ENCODE measurements around the gene ALG14.

The ALG14 gene

DNA sequence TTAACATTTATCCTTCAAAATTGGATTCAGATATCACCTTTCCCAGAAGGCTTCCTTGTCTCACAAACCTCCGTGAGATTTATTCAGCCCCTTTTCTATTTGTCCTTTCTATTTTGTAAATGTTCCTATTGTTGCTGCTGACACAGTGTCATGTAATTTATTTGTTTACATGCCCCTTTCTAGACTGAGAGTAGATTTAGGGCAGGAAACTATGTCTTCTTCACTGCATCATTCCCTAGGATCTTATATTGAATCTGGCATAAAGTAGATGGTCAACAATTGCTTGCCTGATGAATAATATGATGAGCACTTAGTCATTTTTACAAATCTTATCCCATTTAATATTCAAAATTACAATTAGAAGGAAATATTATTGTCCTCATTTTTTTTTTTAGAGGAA lies 137.7 kb downstream of the ALG14 start:
- no peak for TF ChIP-seq EZH2 (IDR thresholded peaks at IDR 0.05; ENCODE audit: borderline replicate concordance, low read depth, low read length, severe bottlenecking)
- TF ChIP-seq, protein P1, sequence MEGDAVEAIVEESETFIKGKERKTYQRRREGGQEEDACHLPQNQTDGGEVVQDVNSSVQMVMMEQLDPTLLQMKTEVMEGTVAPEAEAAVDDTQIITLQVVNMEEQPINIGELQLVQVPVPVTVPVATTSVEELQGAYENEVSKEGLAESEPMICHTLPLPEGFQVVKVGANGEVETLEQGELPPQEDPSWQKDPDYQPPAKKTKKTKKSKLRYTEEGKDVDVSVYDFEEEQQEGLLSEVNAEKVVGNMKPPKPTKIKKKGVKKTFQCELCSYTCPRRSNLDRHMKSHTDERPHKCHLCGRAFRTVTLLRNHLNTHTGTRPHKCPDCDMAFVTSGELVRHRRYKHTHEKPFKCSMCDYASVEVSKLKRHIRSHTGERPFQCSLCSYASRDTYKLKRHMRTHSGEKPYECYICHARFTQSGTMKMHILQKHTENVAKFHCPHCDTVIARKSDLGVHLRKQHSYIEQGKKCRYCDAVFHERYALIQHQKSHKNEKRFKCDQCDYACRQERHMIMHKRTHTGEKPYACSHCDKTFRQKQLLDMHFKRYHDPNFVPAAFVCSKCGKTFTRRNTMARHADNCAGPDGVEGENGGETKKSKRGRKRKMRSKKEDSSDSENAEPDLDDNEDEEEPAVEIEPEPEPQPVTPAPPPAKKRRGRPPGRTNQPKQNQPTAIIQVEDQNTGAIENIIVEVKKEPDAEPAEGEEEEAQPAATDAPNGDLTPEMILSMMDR (IDR thresholded peaks at IDR 0.05; ENCODE audit: borderline replicate concordance, extremely low read depth, low read length, poor library complexity, severe bottlenecking) = no peak
- no peaks in the 10 kb centered on the region for H3K36me3 ChIP-seq (ENCODE audit: insufficient read depth, low read length)
- no peak for DNase-seq
- H2AFZ ChIP-seq (ENCODE audit: low read depth, low read length) = no peak overlapping the region
- no peak overlapping the region for H3K9ac ChIP-seq (ENCODE audit: low read depth, low read length)
- H3K27ac ChIP-seq (ENCODE audit: low read length) = no peak overlapping the region
- no peaks in the 10 kb centered on the region for H3K79me2 ChIP-seq (ENCODE audit: insufficient read depth, low read length)
- H3K4me2 ChIP-seq (ENCODE audit: insufficient read depth, low read length) = no peak overlapping the region
- no peak overlapping the region for H3K4me3 ChIP-seq (ENCODE audit: low read depth in 1 of 2, low read length in 2 of 2)
- H4K20me1 ChIP-seq (ENCODE audit: insufficient read depth, low read length) = no peaks in the 10 kb centered on the region
- no peaks in the 10 kb centered on the region for H3K4me1 ChIP-seq (ENCODE audit: insufficient read depth, low read length)
- H3K9me3 ChIP-seq (ENCODE audit: insufficient read depth, low read length, severe bottlenecking) = no peaks in the 10 kb centered on the region
- no peak for ATAC-seq (ENCODE audit: insufficient read depth, low read depth)
- no peaks in the 10 kb centered on the region for H3K27me3 ChIP-seq (ENCODE audit: insufficient read depth, low read length, poor library complexity)

DNA sequence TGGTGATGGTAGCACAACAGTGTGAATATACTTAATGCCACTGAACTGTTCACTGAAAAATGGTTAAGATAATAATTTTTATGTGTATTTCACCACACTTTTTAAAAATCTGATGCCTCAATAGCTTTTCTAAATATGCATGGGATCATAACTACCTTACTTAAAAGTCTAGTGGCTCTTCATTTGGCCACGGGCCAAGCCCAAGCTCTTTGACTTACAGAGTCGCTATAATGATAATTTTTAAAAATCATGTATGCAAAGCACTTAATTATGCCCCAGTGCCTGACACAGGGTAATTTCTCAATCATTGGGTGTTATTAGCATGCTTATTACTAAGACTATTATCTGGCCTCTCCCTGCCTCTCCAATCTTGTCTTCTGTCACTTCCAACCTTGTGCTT lies 138.2 kb downstream of the ALG14 start:
- H3K27ac ChIP-seq (ENCODE audit: low read length) = no peak overlapping the region
- TF ChIP-seq EZH2 (IDR thresholded peaks at IDR 0.05; ENCODE audit: borderline replicate concordance, low read depth, low read length, severe bottlenecking) = no peak
- TF ChIP-seq, protein P1 (IDR thresholded peaks at IDR 0.05; ENCODE audit: borderline replicate concordance, extremely low read depth, low read length, poor library complexity, severe bottlenecking) = no peak
- H3K27me3 ChIP-seq (ENCODE audit: insufficient read depth, low read length, poor library complexity) = no peaks in the 10 kb centered on the region
- ATAC-seq (ENCODE audit: insufficient read depth, low read depth) (no peak), DNase-seq (no peak)
- H3K4me3 ChIP-seq (ENCODE audit: low read depth in 1 of 2, low read length in 2 of 2) = no peak overlapping the region
- no peaks in the 10 kb centered on the region for H3K36me3 ChIP-seq (ENCODE audit: insufficient read depth, low read length)
- H3K9ac ChIP-seq (ENCODE audit: low read depth, low read length) = no peak overlapping the region
- H2AFZ ChIP-seq (ENCODE audit: low read depth, low read length) = no peak overlapping the region
- no peaks in the 10 kb centered on the region for H4K20me1 ChIP-seq (ENCODE audit: insufficient read depth, low read length)
- H3K9me3 ChIP-seq (ENCODE audit: insufficient read depth, low read length, severe bottlenecking) = no peaks in the 10 kb centered on the region
- no peaks in the 10 kb centered on the region for H3K79me2 ChIP-seq (ENCODE audit: insufficient read depth, low read length)
- no peaks in the 10 kb centered on the region for H3K4me1 ChIP-seq (ENCODE audit: insufficient read depth, low read length)
- no peak overlapping the region for H3K4me2 ChIP-seq (ENCODE audit: insufficient read depth, low read length)

DNA sequence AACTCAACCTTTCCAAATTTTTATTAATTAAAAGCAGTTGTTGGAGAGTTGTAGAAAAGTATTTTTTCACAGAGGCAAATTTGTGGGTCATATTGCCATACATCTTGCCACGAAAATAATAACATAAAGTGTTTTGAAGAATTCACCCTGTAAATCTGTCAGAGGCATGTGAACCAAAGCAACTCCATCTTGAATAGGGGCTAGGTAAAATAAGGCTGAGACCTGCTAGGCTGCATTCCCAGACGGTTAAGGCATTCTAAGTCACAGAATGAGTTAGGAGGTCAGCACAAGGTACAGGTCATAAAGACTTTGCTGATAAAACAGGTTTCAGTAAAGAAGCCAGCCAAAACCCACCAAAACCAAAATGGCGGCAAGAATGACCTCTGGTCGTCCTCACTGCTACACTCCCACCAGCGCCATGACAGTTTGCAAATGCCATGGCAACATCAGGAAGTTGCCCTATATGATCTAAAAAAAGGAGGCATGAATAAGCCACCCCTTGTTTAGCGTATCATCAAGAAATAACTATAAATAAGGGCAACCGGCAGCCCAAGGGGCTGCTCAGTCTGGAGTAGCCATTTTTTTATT lies 141.4 kb downstream of the ALG14 start:
- no peak for TF ChIP-seq EZH2 (IDR thresholded peaks at IDR 0.05; ENCODE audit: borderline replicate concordance, low read depth, low read length, severe bottlenecking)
- TF ChIP-seq, protein P1 (IDR thresholded peaks at IDR 0.05; ENCODE audit: borderline replicate concordance, extremely low read depth, low read length, poor library complexity, severe bottlenecking) = no peak
- Histone ChIP-seq H3K9ac (ENCODE audit: low read depth, low read length) (no peak overlapping the region), H3K36me3 (ENCODE audit: insufficient read depth, low read length) (no peaks in the 10 kb centered on the region), H3K4me1 (ENCODE audit: insufficient read depth, low read length) (no peaks in the 10 kb centered on the region), H3K4me2 (ENCODE audit: insufficient read depth, low read length) (no peak overlapping the region), H4K20me1 (ENCODE audit: insufficient read depth, low read length) (no peaks in the 10 kb centered on the region), H3K79me2 (ENCODE audit: insufficient read depth, low read length) (no peaks in the 10 kb centered on the region), H3K27ac (ENCODE audit: low read length) (no peak overlapping the region), H3K4me3 (ENCODE audit: low read depth in 1 of 2, low read length in 2 of 2) (no peak overlapping the region), H3K27me3 (ENCODE audit: insufficient read depth, low read length, poor library complexity) (no peaks in the 10 kb centered on the region), H3K9me3 (ENCODE audit: insufficient read depth, low read length, severe bottlenecking) (peaks cover 4% of the 10 kb centered on the region), H2AFZ (ENCODE audit: low read depth, low read length) (no peak overlapping the region)
- DNase-seq = no peak
- ATAC-seq (ENCODE audit: insufficient read depth, low read depth) = no peak

All from DND-41 (cell line).